ENCODE results near the gene DNMBP. TPM values are rescaled to one million over a fixed set of nuclear protein-coding genes. Genes with fewer than 3 reads are reported as not detected.

Gene DNMBP
- total RNA-seq, 1 donor from 2014 or later = 1.0 TPM

- H3K27me3 Mint-ChIP-seq (ENCODE audit: low read depth) = peaks cover 13% of the 10 kb centered on the region
- H3K9me3 Mint-ChIP-seq = no peaks in the 10 kb centered on the region
- no peaks in the 10 kb centered on the region for H3K36me3 Mint-ChIP-seq (ENCODE audit: low read depth)
- H3K27ac Mint-ChIP-seq = no peak overlapping the region
- intact Hi-C loops (cut with micrococcal nuclease) = no loop called here
- no peaks in the 10 kb centered on the region for H3K4me1 Mint-ChIP-seq (ENCODE audit: low read depth)
- no peak overlapping the region for H3K4me3 Mint-ChIP-seq (ENCODE audit: low read depth)
- no peak for DNase-seq (ENCODE audit: low spot score)
These were observed 87.8 kb downstream of the DNMBP start for GRCh38 chr10:99921948-99922347.

- H3K9me3 Mint-ChIP-seq = no peaks in the 10 kb centered on the region
- no peaks in the 10 kb centered on the region for H3K4me1 Mint-ChIP-seq (ENCODE audit: low read depth)
- no peak overlapping the region for H3K4me3 Mint-ChIP-seq (ENCODE audit: low read depth)
- H3K27ac Mint-ChIP-seq = no peak overlapping the region
- no peaks in the 10 kb centered on the region for H3K36me3 Mint-ChIP-seq (ENCODE audit: low read depth)
- DNase-seq (ENCODE audit: low spot score) = no peak
- intact Hi-C loops (cut with micrococcal nuclease) = no loop called here
- peaks cover 12% of the 10 kb centered on the region for H3K27me3 Mint-ChIP-seq (ENCODE audit: low read depth)
These were observed 88.8 kb downstream of the DNMBP start for GRCh38 chr10:99920901-99921300.

GRCh38 chr10:99920486-99920885 lies 89.3 kb downstream of the DNMBP start:
- no peaks in the 10 kb centered on the region for H3K9me3 Mint-ChIP-seq
- peaks cover 14% of the 10 kb centered on the region for H3K27me3 Mint-ChIP-seq (ENCODE audit: low read depth)
- no peaks in the 10 kb centered on the region for H3K4me1 Mint-ChIP-seq (ENCODE audit: low read depth)
- no peak overlapping the region for H3K4me3 Mint-ChIP-seq (ENCODE audit: low read depth)
- no peak for DNase-seq (ENCODE audit: low spot score)
- no peak overlapping the region for H3K27ac Mint-ChIP-seq
- H3K36me3 Mint-ChIP-seq (ENCODE audit: low read depth) = no peaks in the 10 kb centered on the region
- intact Hi-C loops (cut with micrococcal nuclease) = no loop called here

- Mint-ChIP-seq H3K9me3 (no peaks in the 10 kb centered on the region), H3K27ac (no peak overlapping the region)
These were observed 91.6 kb downstream of the DNMBP start for GRCh38 chr10:99917963-99918825.

GRCh38 chr10:99916776-99917175 lies 93.0 kb downstream of the DNMBP start:
- no peaks in the 10 kb centered on the region for H3K36me3 Mint-ChIP-seq (ENCODE audit: low read depth)
- peaks cover 4% of the 10 kb centered on the region for H3K27me3 Mint-ChIP-seq (ENCODE audit: low read depth)
- H3K4me3 Mint-ChIP-seq (ENCODE audit: low read depth) = no peak overlapping the region
- intact Hi-C loops (cut with micrococcal nuclease) = no loop called here
- no peaks in the 10 kb centered on the region for H3K9me3 Mint-ChIP-seq
- DNase-seq (ENCODE audit: low spot score) = no peak
- H3K4me1 Mint-ChIP-seq (ENCODE audit: low read depth) = no peaks in the 10 kb centered on the region
- H3K27ac Mint-ChIP-seq = no peak overlapping the region

More at GRCh38 chr10:99917963-99918825, 91.6 kb downstream of the DNMBP start:
- intact Hi-C loops (cut with micrococcal nuclease) = no loop called here
- DNase-seq (ENCODE audit: low spot score) = no peak
- Mint-ChIP-seq H3K36me3 (ENCODE audit: low read depth) (no peaks in the 10 kb centered on the region), H3K4me1 (ENCODE audit: low read depth) (no peaks in the 10 kb centered on the region), H3K4me3 (ENCODE audit: low read depth) (no peak overlapping the region), H3K27me3 (ENCODE audit: low read depth) (peaks cover 4% of the 10 kb centered on the region)

GRCh38 chr10:99915414-99915813 lies 94.3 kb downstream of the DNMBP start:
- intact Hi-C loops (cut with micrococcal nuclease) = no loop called here
- DNase-seq (ENCODE audit: low spot score) = no peak
- H3K27ac Mint-ChIP-seq = no peak overlapping the region
- H3K36me3 Mint-ChIP-seq (ENCODE audit: low read depth) = no peaks in the 10 kb centered on the region
- no peaks in the 10 kb centered on the region for H3K9me3 Mint-ChIP-seq
- H3K4me3 Mint-ChIP-seq (ENCODE audit: low read depth) = no peak overlapping the region
- peaks cover 4% of the 10 kb centered on the region for H3K27me3 Mint-ChIP-seq (ENCODE audit: low read depth)
- no peaks in the 10 kb centered on the region for H3K4me1 Mint-ChIP-seq (ENCODE audit: low read depth)

GRCh38 chr10:99914236-99914635 lies 95.5 kb downstream of the DNMBP start:
- no peaks in the 10 kb centered on the region for H3K9me3 Mint-ChIP-seq
- intact Hi-C loops (cut with micrococcal nuclease) = no loop called here
- no peaks in the 10 kb centered on the region for H3K36me3 Mint-ChIP-seq (ENCODE audit: low read depth)
- H3K4me3 Mint-ChIP-seq (ENCODE audit: low read depth) = no peak overlapping the region
- no peak overlapping the region for H3K27ac Mint-ChIP-seq
- peaks cover 4% of the 10 kb centered on the region for H3K27me3 Mint-ChIP-seq (ENCODE audit: low read depth)
- H3K4me1 Mint-ChIP-seq (ENCODE audit: low read depth) = no peaks in the 10 kb centered on the region
- no peak for DNase-seq (ENCODE audit: low spot score)

GRCh38 chr10:99913831-99914235 lies 95.9 kb downstream of the DNMBP start:
- Mint-ChIP-seq H3K9me3 (no peaks in the 10 kb centered on the region), H3K36me3 (ENCODE audit: low read depth) (no peaks in the 10 kb centered on the region), H3K4me1 (ENCODE audit: low read depth) (peaks cover 2% of the 10 kb centered on the region), H3K4me3 (ENCODE audit: low read depth) (no peak overlapping the region), H3K27me3 (ENCODE audit: low read depth) (peaks cover 4% of the 10 kb centered on the region), H3K27ac (no peak overlapping the region)
- intact Hi-C loops (cut with micrococcal nuclease) = no loop called here
- no peak for DNase-seq (ENCODE audit: low spot score)

GRCh38 chr10:99912041-99912440 lies 97.7 kb downstream of the DNMBP start:
- H3K27ac Mint-ChIP-seq = no peak overlapping the region
- no peak for DNase-seq (ENCODE audit: low spot score)
- no peaks in the 10 kb centered on the region for H3K36me3 Mint-ChIP-seq (ENCODE audit: low read depth)
- H3K4me3 Mint-ChIP-seq (ENCODE audit: low read depth) = no peak overlapping the region
- peaks cover 4% of the 10 kb centered on the region for H3K4me1 Mint-ChIP-seq (ENCODE audit: low read depth)
- peaks cover 2% of the 10 kb centered on the region for H3K27me3 Mint-ChIP-seq (ENCODE audit: low read depth)
- no peaks in the 10 kb centered on the region for H3K9me3 Mint-ChIP-seq
- intact Hi-C loops (cut with micrococcal nuclease) = no loop called here

- Mint-ChIP-seq H3K4me1 (ENCODE audit: low read depth) (peaks cover 4% of the 10 kb centered on the region), H3K9me3 (no peaks in the 10 kb centered on the region), H3K27ac (no peak overlapping the region), H3K36me3 (ENCODE audit: low read depth) (no peaks in the 10 kb centered on the region), H3K4me3 (ENCODE audit: low read depth) (no peak overlapping the region), H3K27me3 (ENCODE audit: low read depth) (no peaks in the 10 kb centered on the region)
- DNase-seq (ENCODE audit: low spot score) = no peak
- intact Hi-C loops (cut with micrococcal nuclease) = no loop called here
These were observed 101.2 kb downstream of the DNMBP start for GRCh38 chr10:99908512-99908911.

- Mint-ChIP-seq H3K27ac (no peak overlapping the region), H3K9me3 (no peaks in the 10 kb centered on the region), H3K4me1 (ENCODE audit: low read depth) (peaks cover 4% of the 10 kb centered on the region), H3K27me3 (ENCODE audit: low read depth) (no peaks in the 10 kb centered on the region), H3K36me3 (ENCODE audit: low read depth) (no peaks in the 10 kb centered on the region), H3K4me3 (ENCODE audit: low read depth) (no peak overlapping the region)
- DNase-seq (ENCODE audit: low spot score) = no peak
- intact Hi-C loops (cut with micrococcal nuclease) = no loop called here
These were observed 103.3 kb downstream of the DNMBP start for GRCh38 chr10:99906470-99906869.

GRCh38 chr10:99905971-99906370 lies 103.8 kb downstream of the DNMBP start:
- DNase-seq (ENCODE audit: low spot score) = no peak
- H3K4me3 Mint-ChIP-seq (ENCODE audit: low read depth) = no peak overlapping the region
- H3K27ac Mint-ChIP-seq = no peak overlapping the region
- intact Hi-C loops (cut with micrococcal nuclease) = no loop called here
- no peaks in the 10 kb centered on the region for H3K27me3 Mint-ChIP-seq (ENCODE audit: low read depth)
- no peaks in the 10 kb centered on the region for H3K9me3 Mint-ChIP-seq
- H3K4me1 Mint-ChIP-seq (ENCODE audit: low read depth) = peaks cover 4% of the 10 kb centered on the region
- no peaks in the 10 kb centered on the region for H3K36me3 Mint-ChIP-seq (ENCODE audit: low read depth)

- H3K4me3 Mint-ChIP-seq (ENCODE audit: low read depth) = no peak overlapping the region
- intact Hi-C loops (cut with micrococcal nuclease) = no loop called here
- H3K4me1 Mint-ChIP-seq (ENCODE audit: low read depth) = no peaks in the 10 kb centered on the region
- H3K9me3 Mint-ChIP-seq = no peaks in the 10 kb centered on the region
- H3K27me3 Mint-ChIP-seq (ENCODE audit: low read depth) = no peaks in the 10 kb centered on the region
- H3K36me3 Mint-ChIP-seq (ENCODE audit: low read depth) = no peaks in the 10 kb centered on the region
- no peak for DNase-seq (ENCODE audit: low spot score)
- no peak overlapping the region for H3K27ac Mint-ChIP-seq
These were observed 113.9 kb downstream of the DNMBP start for GRCh38 chr10:99895867-99896266.
